Measurements from ENCODE around the gene HJV. TPM values are rescaled to one million over a fixed set of nuclear protein-coding genes. Genes with fewer than 3 reads are reported as not detected.
A peak's percentile ranks its signal among the peaks of the same experiment; 100 is the strongest.

The HJV gene
- polyA plus RNA-seq, 3 donors = 0.34 to 0.46 TPM; not detected in 1

- DNase-seq = peak; percentile 83
Observed at GRCh38 chr1:145977486-145978470, 43.8 kb downstream of the HJV start.

- no peak for DNase-seq
Observed at GRCh38 chr1:145977016-145977415, 44.5 kb downstream of the HJV start.

DNA sequence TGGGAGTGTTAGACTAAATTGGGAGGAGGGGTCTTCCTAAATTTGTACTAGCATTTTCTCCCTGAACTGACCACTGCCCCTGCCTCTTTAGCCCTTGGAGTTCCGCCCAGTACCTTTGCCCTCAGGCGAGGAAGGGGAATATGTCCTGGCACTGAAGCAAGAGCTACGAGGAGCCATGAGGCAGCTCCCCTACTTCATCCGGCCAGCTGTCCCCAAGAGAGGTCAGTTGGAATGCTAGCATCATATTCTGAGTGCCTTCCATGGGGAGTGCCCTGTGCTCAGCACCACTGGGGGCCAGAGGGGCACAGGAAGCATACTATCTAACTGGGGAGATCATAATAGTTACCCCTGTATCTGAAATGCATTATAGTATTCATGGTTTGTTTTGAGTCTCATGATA lies 46.3 kb downstream of the HJV start:
- no peak for DNase-seq

DNA sequence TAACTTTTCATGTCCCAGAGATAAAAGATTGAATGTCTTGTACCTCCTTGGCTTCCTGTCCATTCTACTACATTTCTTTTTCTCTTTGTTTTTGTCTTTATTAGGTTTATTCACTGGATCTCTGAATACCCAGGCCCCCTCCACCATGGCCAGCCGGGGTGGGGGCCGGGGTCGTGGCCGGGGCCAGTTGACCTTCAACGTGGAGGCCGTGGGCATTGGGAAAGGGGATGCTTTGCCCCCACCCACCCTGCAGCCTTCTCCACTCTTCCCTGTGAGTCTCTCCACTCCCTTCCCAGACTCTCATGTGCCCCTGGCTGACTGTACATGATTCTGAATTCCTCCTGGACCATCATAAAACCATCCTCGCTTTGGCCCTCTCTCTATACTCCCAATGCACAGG lies 46.8 kb downstream of the HJV start:
- DNase-seq = no peak

GRCh38 chr1:145972580-145972979 lies 49.0 kb downstream of the HJV start:
- no peak for DNase-seq

Other genes starting within 250 kb of the HJV start
- gene RNF115, start 197.6 kb downstream of the HJV start, polyA plus RNA-seq (ENCODE audit: insufficient read length in 3 of 3) = 10 to 100 TPM; 12.4 to 21.9 (median 20.7) TPM
- 10 to 100 TPM; 35.9 to 41.3 (median 39.5) TPM for gene POLR3C, start 197.5 kb downstream of the HJV start, polyA plus RNA-seq (ENCODE audit: insufficient read length in 3 of 3)
- gene NUDT17, start 176.1 kb downstream of the HJV start, polyA plus RNA-seq (ENCODE audit: insufficient read length in 3 of 3) = 1 to 10 TPM; 6.5 to 9.1 (median 8.0) TPM
- gene PIAS3, start 162.7 kb downstream of the HJV start, polyA plus RNA-seq (ENCODE audit: insufficient read length in 3 of 3) = 10 to 100 TPM; 52.5 to 59.6 (median 55.4) TPM
- gene ANKRD35, start 135.9 kb downstream of the HJV start, polyA plus RNA-seq (ENCODE audit: insufficient read length in 3 of 3) = 1 to 10 TPM; 2.6 to 2.8 (median 2.7) TPM
- 1 to 10 TPM in 2 of 3 donors, under 1 TPM in 1; 0.61 to 2.3 (median 1.4) TPM for gene ITGA10, start 111.7 kb downstream of the HJV start, polyA plus RNA-seq (ENCODE audit: insufficient read length in 3 of 3)
- 10 to 100 TPM; 49.4 to 59.3 (median 56.8) TPM for gene PEX11B, start 103.0 kb downstream of the HJV start, polyA plus RNA-seq (ENCODE audit: insufficient read length in 3 of 3)
- 100 to 1,000 TPM; 179 to 211 (median 202) TPM for gene RBM8A, start 94.3 kb downstream of the HJV start, polyA plus RNA-seq (ENCODE audit: insufficient read length in 3 of 3)
- gene LIX1L, start 63.7 kb downstream of the HJV start, polyA plus RNA-seq (ENCODE audit: insufficient read length in 3 of 3) = 10 to 100 TPM; 21.5 to 22.8 (median 22.0) TPM
- under 1 TPM; 0.64 to 0.79 (median 0.77) TPM for gene ANKRD34A, start 57.2 kb downstream of the HJV start, polyA plus RNA-seq (ENCODE audit: insufficient read length in 3 of 3)
- gene POLR3GL, start 57.0 kb downstream of the HJV start, polyA plus RNA-seq (ENCODE audit: insufficient read length in 3 of 3) = 10 to 100 TPM; 32.3 to 35.7 (median 34.5) TPM
- 100 to 1,000 TPM; 465 to 546 (median 519) TPM for gene TXNIP, start 25.2 kb downstream of the HJV start, polyA plus RNA-seq (ENCODE audit: insufficient read length in 3 of 3)
- gene NBPF10, start 123.1 kb upstream of the HJV start, polyA plus RNA-seq (ENCODE audit: insufficient read length in 3 of 3) = 1 to 10 TPM; 3.6 to 4.4 (median 3.7) TPM
- 10 to 100 TPM; 43.3 to 79.0 (median 64.4) TPM for gene NOTCH2NLA, start 207.3 kb upstream of the HJV start, polyA plus RNA-seq (ENCODE audit: insufficient read length in 3 of 3)